Measurements from ENCODE around the gene MAPK4.

Gene MAPK4

DNA sequence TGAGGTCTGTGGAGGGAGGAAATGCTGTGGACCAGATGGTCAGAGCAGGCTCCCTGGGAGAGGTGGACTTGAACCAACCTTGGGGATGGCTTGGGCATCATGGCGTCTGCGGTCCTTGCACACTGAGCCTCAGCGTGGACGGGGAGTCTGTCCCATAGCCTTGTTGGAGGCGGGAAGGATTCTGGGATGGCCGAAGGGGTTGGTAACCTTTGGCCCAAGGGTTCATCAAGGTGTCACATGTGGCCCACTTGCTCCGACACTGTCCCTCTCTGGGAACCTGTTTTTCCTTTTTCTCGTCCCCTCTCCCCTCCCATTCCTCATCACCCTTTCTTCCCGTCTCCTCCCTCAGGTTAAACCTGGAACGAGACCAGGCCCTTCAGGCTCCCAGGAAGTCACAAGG lies 66.4 kb downstream of the MAPK4 start:
- no peak for DNase-seq

DNA sequence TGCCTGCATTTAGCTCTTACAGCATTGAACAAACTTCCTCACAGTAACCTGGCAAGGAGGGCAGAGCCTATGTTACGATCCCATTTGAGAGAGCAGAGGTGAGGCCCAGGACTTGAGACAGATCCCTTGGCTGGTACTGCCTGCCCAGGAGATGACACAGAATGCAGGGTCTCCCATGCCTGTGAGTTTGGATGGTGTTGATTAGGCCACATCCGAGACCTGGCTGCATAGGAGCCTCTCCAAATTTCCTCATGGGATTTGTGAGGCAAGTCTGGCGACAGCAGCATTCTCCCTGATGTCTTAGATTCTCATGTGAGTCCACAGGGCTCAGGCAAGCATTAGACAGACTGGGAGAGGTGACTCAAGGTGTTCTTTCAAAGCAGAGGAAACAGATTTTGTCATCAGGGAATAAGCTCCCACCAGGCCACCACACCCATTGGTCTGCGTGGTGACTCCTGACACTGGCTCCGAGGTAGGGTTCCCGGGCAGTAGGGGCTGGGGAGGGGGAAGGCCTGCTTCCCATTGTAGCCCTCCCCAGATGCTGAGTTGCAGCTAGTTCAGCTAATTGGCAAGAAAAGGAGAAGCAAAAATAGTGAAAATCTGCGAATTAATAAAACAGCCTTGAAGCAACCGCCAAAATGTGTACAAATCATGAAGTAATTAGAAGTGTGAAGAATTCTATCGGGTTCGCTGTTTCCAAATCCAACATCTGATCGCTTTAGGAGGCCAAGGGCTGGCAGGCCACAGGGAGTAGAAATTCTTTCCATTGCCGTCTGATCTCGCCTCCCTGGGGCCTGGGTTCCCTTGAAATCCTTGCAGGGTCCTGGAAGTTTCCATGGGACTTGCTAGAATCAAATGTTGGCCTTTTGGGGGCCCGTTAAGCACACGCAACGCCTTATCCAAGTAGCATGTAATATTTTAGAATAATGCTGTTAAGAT lies 68.0 kb downstream of the MAPK4 start:
- DNase-seq, result no peak

DNA sequence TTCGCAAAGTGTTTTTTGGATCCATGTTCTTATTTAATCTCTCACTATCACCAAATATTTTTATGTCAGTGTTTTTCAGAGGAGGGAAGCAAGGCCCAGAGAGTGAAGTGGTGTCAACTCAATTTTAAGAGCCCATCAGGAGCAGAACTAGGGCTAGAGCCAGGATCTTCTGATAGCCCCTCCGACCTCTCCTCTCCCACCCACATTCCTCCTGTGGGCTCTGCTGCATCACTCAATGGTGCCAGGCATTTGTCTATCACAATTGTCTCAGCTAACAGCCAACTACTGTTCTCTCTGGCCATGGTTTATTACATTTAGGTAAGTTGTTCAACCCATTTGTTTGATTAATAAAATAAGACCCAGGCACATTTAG lies 68.6 kb downstream of the MAPK4 start:
- DNase-seq, result no peak

GRCh38 chr18:50629148-50629631 lies 69.3 kb downstream of the MAPK4 start:
- DNase-seq, result no peak

DNA sequence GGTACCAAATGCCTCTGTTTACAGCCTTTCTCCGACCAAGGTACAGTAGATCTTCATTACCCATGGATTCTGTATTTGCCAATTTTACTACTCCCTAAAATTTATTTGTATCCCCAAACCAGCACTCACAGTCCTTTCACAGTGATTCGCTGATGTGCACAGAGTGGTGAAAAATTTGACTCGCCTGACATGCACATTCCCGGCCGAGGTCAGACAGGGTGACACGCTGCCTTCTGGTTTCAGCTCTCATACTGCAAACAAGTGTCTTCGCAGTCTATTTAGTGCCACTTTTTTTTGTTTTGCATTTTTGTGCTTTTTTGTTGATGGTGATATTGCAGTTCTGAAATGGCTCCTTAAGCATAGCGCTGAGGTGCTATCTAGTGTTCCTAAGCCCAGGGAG lies 71.0 kb downstream of the MAPK4 start:
- no peak for DNase-seq

GRCh38 chr18:50632895-50633515 lies 73.1 kb downstream of the MAPK4 start:
- DNase-seq, result no peak

DNA sequence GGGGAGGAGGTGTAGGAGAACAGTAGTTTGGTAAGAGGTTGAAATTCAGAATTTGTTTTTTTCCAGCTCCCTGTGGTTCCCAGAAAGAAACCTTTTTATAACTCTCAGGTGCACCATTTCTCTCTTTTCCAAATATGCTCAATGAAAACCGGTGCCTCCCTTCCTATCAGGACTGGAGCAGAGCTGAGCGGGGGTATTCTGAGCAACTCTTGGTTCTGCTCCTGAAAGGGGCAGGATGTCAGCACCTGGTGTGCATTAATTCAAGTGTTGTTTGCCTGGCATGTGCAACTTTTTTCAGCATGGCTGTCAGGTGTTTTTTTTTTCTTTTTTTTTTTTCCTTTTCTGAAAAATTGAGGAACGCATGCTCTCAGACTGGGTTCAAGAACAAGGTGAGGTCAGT lies 74.1 kb downstream of the MAPK4 start:
- no peak for DNase-seq

DNA sequence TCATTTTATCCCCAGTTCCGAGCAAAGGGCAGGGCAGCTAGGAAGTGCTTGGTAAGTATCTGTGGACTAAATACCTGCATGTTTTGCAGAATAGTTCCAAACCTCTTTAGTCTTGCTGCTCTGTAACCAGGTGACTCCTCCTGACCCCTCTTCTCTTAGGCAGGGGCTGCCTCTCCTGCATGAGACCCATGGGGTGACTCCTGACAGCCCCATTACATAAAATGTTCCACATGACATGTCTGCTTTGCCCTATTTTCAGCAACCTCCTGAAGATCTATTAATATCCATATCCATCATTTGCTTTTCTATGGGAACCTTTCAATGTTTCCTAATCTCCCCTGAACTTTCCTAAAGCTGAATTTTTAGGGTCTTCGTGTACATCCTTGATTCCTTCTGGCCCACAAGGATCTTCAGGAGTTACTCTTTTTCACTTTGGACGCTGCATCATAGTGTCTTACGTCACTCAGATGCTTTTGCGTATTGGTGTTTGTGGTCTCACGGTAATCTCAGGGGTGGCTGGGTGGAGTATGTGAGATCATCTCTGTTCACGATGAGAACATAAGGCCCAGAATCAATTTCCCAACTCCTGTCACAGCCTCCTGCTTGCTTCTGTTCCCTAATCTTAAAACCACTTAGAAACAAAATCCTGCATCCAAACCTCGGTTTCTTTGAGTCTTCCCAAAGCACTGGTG lies 76.6 kb downstream of the MAPK4 start:
- no peak for DNase-seq

- DNase-seq, result no peak
Measured at GRCh38 chr18:50638016-50638883, 78.4 kb downstream of the MAPK4 start.

- DNase-seq, result no peak
Measured at GRCh38 chr18:50638884-50639420, 79.1 kb downstream of the MAPK4 start.

DNA sequence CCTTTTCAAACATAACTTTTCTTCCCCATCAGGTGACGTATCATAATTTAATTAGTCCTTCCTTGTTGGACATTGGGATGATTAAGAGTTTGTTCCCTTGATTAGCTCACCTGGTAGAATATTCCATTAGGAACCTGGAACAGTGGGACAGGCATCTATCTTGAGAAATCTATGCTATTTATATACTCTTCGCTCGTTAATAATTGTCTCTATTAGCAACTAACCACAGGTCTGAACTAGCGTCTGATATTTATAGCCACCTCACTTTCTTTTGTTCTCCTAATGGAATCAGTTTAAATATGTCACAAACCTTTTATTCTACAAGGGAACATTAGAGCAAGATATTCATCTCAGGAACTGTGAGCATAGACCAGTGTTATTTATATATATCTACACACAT lies 79.8 kb downstream of the MAPK4 start:
- DNase-seq, result no peak

DNA sequence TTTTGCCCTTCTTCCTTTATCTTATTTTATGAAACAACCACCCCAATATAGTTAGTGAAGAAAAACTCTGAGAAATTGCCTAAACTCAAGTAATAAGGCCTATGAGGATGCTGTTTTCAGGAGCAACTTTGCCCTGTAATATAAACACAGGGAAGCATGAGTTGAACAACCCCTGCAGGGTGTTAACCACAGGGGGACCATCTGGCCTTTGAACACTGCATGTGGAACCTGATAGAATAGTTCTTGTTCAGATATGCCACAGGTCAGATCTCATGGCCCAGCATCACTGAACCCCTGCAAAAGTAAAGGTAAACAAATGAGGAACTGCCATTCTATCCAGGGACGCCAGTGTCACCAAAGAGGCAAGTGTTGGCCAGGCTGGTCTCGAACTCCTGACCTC lies 82.6 kb downstream of the MAPK4 start:
- DNase-seq, result no peak

DNA sequence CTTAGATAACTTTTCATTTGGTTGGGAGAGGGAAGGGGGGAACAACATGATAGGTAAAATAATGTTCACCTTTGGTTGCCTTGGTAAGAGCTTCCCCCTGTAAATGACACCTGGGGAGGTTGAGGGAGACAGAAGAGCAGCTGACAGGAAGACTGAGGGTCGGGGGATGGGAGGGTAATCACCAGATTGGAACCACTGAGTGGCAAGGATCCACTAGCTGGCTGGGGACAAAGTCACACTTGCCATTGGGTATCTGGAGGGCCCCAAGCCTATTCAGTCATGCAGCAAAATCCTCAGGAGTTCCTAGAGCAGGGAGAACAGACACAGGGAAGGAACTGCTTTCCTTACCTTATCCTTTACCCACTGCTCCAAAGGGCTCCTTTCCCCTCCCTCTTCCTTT lies 84.3 kb downstream of the MAPK4 start:
- DNase-seq, result no peak

- no peak for DNase-seq
Measured at GRCh38 chr18:50644807-50645206, 84.9 kb downstream of the MAPK4 start.

- DNase-seq, result no peak
Measured at GRCh38 chr18:50647237-50647636, 87.3 kb downstream of the MAPK4 start.

DNA sequence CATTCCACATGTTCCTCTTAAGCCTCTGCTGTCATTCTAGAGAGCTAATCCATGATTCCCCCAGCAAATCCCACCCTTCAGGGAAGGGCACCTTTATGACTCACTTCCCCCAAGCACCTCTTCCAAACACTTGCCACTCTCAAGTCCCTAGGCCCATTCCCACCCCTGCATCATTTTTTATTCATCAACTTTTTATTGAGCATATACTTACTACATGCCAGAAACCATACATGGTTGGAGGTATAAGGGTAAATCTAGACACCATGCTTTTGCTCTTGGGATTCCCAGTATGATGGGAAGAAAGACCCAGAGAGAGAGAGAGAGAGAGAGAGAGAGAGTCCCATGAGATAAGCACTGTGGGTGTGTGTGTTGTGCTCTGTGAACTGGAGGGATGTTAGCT lies 87.9 kb downstream of the MAPK4 start:
- DNase-seq, result no peak

- DNase-seq, result no peak
Measured at GRCh38 chr18:50649821-50650220, 89.9 kb downstream of the MAPK4 start.

- no peak for DNase-seq
Measured at GRCh38 chr18:50651334-50651733, 91.4 kb downstream of the MAPK4 start.

DNA sequence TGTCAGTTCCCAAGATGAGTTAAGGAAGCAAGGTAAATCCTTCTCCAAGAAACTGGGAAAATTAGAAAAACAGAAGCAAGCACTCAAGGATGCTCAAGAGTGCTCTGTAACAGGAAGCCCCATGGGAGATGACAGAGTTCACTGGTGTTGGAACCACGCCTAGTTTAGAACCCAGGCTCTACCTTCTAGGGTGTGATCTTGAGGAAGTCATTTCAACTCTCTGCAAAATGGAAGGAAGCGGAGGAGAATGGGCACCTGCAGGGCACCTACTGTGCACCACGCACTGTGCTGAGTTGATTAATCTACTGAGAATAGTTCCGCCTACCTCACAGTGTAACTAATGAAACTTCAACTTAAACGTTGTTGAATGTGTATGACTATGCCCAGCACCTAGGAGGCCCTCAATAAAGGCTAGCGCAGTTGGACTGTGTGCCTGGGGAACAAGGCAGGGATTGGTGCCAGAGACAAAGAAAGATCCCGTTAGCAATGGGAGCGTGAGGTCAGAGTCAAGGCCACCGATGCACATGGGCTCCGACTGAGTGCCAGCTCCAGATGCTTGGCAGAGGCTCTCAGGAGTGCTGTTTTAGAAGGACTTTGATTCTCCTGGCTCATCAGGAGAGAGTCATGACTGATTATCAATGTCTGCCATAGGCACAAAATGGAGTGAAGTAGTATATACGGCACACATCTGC lies 93.7 kb downstream of the MAPK4 start:
- no peak for DNase-seq

DNA sequence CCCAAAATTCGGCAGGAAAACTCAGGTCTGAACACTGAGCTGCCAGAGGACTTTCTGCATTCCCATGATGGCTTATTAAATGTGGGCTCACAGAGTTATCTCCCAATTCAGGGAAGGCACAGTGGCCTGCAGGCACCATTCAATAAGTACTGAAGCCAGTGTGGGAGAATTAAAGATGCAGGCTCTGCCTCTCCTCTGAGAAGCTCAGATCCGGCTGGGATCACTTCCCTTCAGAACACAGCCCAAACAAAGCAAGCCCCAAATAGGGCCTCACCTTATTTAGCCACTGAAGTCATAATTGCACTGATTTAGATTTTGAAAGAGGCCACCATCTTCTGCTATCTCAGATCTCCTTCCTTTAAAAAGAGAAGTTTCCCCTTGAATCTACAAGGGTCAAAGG lies 94.3 kb downstream of the MAPK4 start:
- DNase-seq, result no peak

DNA sequence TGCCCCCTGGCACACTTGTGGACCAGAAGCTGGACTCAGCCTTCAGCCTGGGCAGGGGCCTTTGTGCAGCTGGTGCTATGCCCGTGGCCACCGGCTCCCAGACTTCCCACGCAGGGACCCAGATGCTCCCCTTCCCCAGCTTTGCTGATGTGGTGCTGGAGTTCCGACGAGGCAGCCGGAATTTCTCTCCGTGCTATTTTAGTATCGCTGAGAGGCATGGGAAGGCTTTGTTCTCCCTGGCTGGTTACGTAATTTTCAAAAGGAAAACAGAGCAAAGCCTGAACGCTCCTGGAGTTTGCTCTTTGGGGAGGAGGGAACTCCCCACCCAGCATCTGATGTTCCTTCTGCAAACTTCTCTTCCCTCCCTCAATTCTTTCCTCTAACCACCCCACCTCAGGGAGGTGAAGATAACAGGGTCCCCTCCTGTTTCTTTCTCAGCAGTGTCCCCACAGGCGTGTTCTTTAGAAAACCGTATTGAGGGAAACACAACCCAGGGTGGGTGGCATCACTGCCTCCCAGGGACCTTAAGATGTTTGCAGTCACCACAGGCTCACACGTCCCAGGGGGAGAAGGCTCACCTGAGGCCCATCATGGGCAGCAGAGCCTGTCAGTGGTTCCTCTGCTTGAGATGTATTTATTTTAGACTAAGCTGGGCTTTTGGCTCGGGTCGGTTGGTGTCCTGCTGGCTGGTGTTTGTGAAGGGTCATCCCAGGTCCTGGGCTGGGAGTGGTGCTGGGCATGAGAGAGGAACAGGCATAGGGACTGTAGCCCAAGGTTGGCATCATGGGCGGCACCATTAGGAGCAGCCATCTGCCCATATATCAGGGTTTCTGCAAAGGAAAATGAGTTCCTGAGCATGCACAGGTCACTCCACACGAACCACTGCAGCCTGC lies 95.0 kb downstream of the MAPK4 start:
- no peak for DNase-seq

All from T1000 (cell line).